HG02840 (cell line): ENCODE results near the gene BCAS4.
"Not testable (repeated sequence)": the region's sequence is repeated elsewhere in the genome, so short reads cannot be mapped to it uniquely, and the experiment has no call there.

Experiments used
- ATAC-seq: cut with Tn5 transposase; IDR thresholded peaks from one replicate; pipeline ENCODE4 v1.9.1; 2021; ENCODE audit warnings: mild to moderate bottlenecking, moderate library complexity, moderate number of reproducible peaks; ENCODE audit not compliant: unreplicated experiment, low FRiP score

Gene BCAS4

GRCh38 chr20:50872560-50873425 is 77.9 kb downstream of the BCAS4 start:
- no peak for ATAC-seq

GRCh38 chr20:50873585-50873984 is 78.7 kb downstream of the BCAS4 start:
- ATAC-seq, result no peak

GRCh38 chr20:50874111-50874757 is 79.4 kb downstream of the BCAS4 start:
- no peak for ATAC-seq

GRCh38 chr20:50874758-50875665 is 80.2 kb downstream of the BCAS4 start:
- no peak for ATAC-seq

GRCh38 chr20:50876063-50876685 is 81.3 kb downstream of the BCAS4 start:
- no peak for ATAC-seq

GRCh38 chr20:50876816-50877215 is 82.0 kb downstream of the BCAS4 start:
- ATAC-seq, result no peak

GRCh38 chr20:50877232-50877743 is 82.4 kb downstream of the BCAS4 start:
- no peak for ATAC-seq

GRCh38 chr20:50879649-50880550 is 85.0 kb downstream of the BCAS4 start:
- no peak for ATAC-seq

- ATAC-seq, result not testable (repeated sequence)
These were observed 87.0 kb downstream of the BCAS4 start for GRCh38 chr20:50881759-50882424.

- no peak for ATAC-seq
These were observed 89.0 kb downstream of the BCAS4 start for GRCh38 chr20:50883856-50884255.

- ATAC-seq, result no peak
These were observed 90.2 kb downstream of the BCAS4 start for GRCh38 chr20:50885068-50885467.

- no peak for ATAC-seq
These were observed 90.9 kb downstream of the BCAS4 start for GRCh38 chr20:50885781-50886180.

GRCh38 chr20:50886184-50886790 is 91.4 kb downstream of the BCAS4 start:
- ATAC-seq, result no peak

GRCh38 chr20:50887576-50887975 is 92.7 kb downstream of the BCAS4 start:
- no peak for ATAC-seq

GRCh38 chr20:50891138-50891537 is 96.3 kb downstream of the BCAS4 start:
- no peak for ATAC-seq

GRCh38 chr20:50892394-50892793 is 97.5 kb downstream of the BCAS4 start:
- no peak for ATAC-seq

- ATAC-seq, result no peak
These were observed 98.8 kb downstream of the BCAS4 start for GRCh38 chr20:50893620-50894019.

- ATAC-seq, result no peak
These were observed 100.4 kb downstream of the BCAS4 start for GRCh38 chr20:50895111-50895830.
